SK-N-SH treated with all-trans-retinoic acid at 6 μM for 48 hours (cell line): ENCODE data around the gene METTL8.

ENCODE experiments used
- ATAC-seq: fragments of 200-7000 bp; cut with Tn5 transposase; 3 replicates; pipeline ENCODE4 v1.9.1; 2020; ENCODE audit warnings: mild to moderate bottlenecking, moderate library complexity
- ARNTL ChIP-seq: fragments of 450-650 bp; formaldehyde crosslinking; IDR thresholded peaks from 2 replicates; pipeline ENCODE4 v1.5.0; 2020; ENCODE audit warnings: low read depth, mild to moderate bottlenecking, moderate library complexity, borderline replicate concordance
- BACH2 ChIP-seq: fragments of 250-450 bp; sonication (Bioruptor Pico); IDR thresholded peaks from 2 replicates; pipeline ENCODE4 v1.9.0; 2021; ENCODE audit warnings: mild to moderate bottlenecking, borderline replicate concordance
- CREB5 ChIP-seq: fragments of 250-450 bp; sonication (Bioruptor Pico); IDR thresholded peaks from 2 replicates; pipeline ENCODE4 v1.5.1; 2020; ENCODE audit warnings: low read depth, mild to moderate bottlenecking, moderate library complexity
- CSDC2 ChIP-seq: fragments of 250-450 bp; sonication (Bioruptor Pico); IDR thresholded peaks from 2 replicates; pipeline ENCODE4 v1.5.0; 2020; ENCODE audit warnings: mild to moderate bottlenecking, moderate library complexity
- ESRRG ChIP-seq: fragments of 250-450 bp; sonication (Bioruptor Pico); IDR thresholded peaks from 2 replicates; pipeline ENCODE4 v1.6.1; 2021; ENCODE audit warnings: mild to moderate bottlenecking
- GLIS3 ChIP-seq: fragments of 250-450 bp; sonication (Bioruptor Pico); IDR thresholded peaks from 2 replicates; pipeline ENCODE4 v1.5.0; 2020; ENCODE audit warnings: mild to moderate bottlenecking, moderate library complexity
- ISL1 ChIP-seq: fragments of 250-450 bp; sonication (Bioruptor Pico); IDR thresholded peaks from 2 replicates; pipeline ENCODE4 v2.1.2; 2022; ENCODE audit warnings: mild to moderate bottlenecking, moderate library complexity
- OSR1 ChIP-seq: fragments of 250-450 bp; sonication (Bioruptor Pico); IDR thresholded peaks from 2 replicates; pipeline ENCODE4 v1.8.0; 2022; ENCODE audit warnings: moderate library complexity, mild to moderate bottlenecking, inconsistent platforms
- POU6F1 ChIP-seq: fragments of 250-450 bp; sonication (Bioruptor Pico); IDR thresholded peaks from 2 replicates; pipeline ENCODE4 v1.8.0; 2021; ENCODE audit warnings: low read depth, mild to moderate bottlenecking, moderate library complexity, borderline replicate concordance
- PPARA ChIP-seq: fragments of 250-450 bp; sonication (Bioruptor Pico); IDR thresholded peaks from 2 replicates; pipeline ENCODE4 v1.5.0; 2020; ENCODE audit warnings: mild to moderate bottlenecking, borderline replicate concordance
- RARB ChIP-seq: fragments of 250-450 bp; sonication (Bioruptor Pico); IDR thresholded peaks from 2 replicates; pipeline ENCODE4 v1.8.0; 2021; ENCODE audit warnings: mild to moderate bottlenecking, moderate library complexity
- SNAI2 ChIP-seq: fragments of 250-450 bp; sonication (Bioruptor Pico); IDR thresholded peaks from 2 replicates; pipeline ENCODE4 v1.5.0; 2020; ENCODE audit warnings: mild to moderate bottlenecking, moderate library complexity
- TCF4 ChIP-seq: fragments of 250-450 bp; sonication (Bioruptor Pico); IDR thresholded peaks from 2 replicates; pipeline ENCODE4 v1.8.0; 2021; ENCODE audit warnings: mild to moderate bottlenecking, moderate library complexity, borderline replicate concordance
- TOX ChIP-seq: fragments of 250-450 bp; sonication (Bioruptor Pico); IDR thresholded peaks from 2 replicates; pipeline ENCODE4 v1.8.0; 2021; ENCODE audit warnings: mild to moderate bottlenecking, moderate library complexity, borderline replicate concordance
- TSHZ2 ChIP-seq: fragments of 250-450 bp; sonication (Bioruptor Pico); IDR thresholded peaks from 2 replicates; pipeline ENCODE4 v1.5.0; 2020; ENCODE audit warnings: mild to moderate bottlenecking, moderate library complexity
- ZC3H10 ChIP-seq: fragments of 250-450 bp; sonication (Bioruptor Pico); IDR thresholded peaks from 2 replicates; pipeline ENCODE4 v1.5.1; 2021; ENCODE audit warnings: mild to moderate bottlenecking, moderate library complexity
- ZFP3 ChIP-seq: fragments of 250-450 bp; sonication (Bioruptor Pico); IDR thresholded peaks from 2 replicates; pipeline ENCODE4 v1.5.0; 2020; ENCODE audit warnings: mild to moderate bottlenecking, moderate library complexity
- ZFP30 ChIP-seq: fragments of 450-650 bp; formaldehyde crosslinking; IDR thresholded peaks from 2 replicates; pipeline ENCODE4 v1.5.0; 2022; ENCODE audit warnings: mild to moderate bottlenecking, moderate library complexity
- ZNF565 ChIP-seq: fragments of 450-650 bp; formaldehyde crosslinking; conservative IDR thresholded peaks from 2 replicates; pipeline ENCODE4 v1.5.0; 2020; ENCODE audit warnings: low read depth, mild to moderate bottlenecking, moderate library complexity
- ZNF70 ChIP-seq: fragments of 450-650 bp; formaldehyde crosslinking; IDR thresholded peaks from 2 replicates; pipeline ENCODE4 v1.5.0; 2020; ENCODE audit warnings: mild to moderate bottlenecking, moderate library complexity
- ZNF8 ChIP-seq: fragments of 450-650 bp; formaldehyde crosslinking; IDR thresholded peaks from 2 replicates; pipeline ENCODE4 v1.5.0; 2020; ENCODE audit warnings: mild to moderate bottlenecking, moderate library complexity
- TF ChIP-seq, protein P1 (sequence below): fragments of 250-450 bp; sonication (Bioruptor Pico); IDR thresholded peaks from 2 replicates; pipeline ENCODE4 v1.8.0; 2020; ENCODE audit warnings: mild to moderate bottlenecking, moderate library complexity, borderline replicate concordance
- TF ChIP-seq, protein P2 (sequence below): fragments of 250-450 bp; sonication (Bioruptor Pico); IDR thresholded peaks from 2 replicates; pipeline ENCODE4 v1.5.1; 2021; ENCODE audit warnings: mild to moderate bottlenecking, moderate library complexity

The METTL8 gene

DNA sequence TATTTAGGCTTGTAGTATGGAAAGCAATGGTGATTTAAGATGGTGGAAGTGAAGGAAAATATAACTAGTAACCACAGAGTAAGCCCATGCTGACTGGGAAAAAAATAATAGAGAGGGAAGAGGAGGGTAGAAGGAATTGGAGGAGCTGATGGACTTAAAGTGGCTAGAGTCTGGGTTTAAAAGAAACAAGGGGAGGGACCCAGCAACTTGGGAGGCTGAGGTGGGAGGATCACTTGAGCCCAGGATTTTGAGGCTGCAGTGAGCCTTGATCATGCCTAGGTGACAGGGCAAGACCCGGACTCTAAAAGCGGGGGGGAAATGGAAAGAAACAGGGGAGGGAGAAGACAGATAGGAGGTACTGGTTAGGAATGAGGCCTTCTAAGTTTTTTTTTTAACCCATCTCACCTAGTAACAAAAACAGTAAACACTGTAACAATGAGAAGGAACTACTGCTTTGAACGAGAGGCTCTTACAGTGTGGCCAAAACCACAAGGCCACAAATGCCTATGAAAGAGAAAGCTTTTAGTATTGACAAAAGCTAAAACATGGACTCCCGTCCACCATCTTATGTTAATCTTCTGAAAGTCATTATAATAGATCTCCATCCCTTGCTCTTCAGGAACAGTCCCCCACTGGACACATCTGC is 26.6 kb downstream of the METTL8 start:
- ATAC-seq, result no peak
- TF ChIP-seq GLIS3 (CRISPR knock-in tag), result no peak
- TF ChIP-seq BACH2 (CRISPR knock-in tag), result no peak
- TF ChIP-seq, protein P1, sequence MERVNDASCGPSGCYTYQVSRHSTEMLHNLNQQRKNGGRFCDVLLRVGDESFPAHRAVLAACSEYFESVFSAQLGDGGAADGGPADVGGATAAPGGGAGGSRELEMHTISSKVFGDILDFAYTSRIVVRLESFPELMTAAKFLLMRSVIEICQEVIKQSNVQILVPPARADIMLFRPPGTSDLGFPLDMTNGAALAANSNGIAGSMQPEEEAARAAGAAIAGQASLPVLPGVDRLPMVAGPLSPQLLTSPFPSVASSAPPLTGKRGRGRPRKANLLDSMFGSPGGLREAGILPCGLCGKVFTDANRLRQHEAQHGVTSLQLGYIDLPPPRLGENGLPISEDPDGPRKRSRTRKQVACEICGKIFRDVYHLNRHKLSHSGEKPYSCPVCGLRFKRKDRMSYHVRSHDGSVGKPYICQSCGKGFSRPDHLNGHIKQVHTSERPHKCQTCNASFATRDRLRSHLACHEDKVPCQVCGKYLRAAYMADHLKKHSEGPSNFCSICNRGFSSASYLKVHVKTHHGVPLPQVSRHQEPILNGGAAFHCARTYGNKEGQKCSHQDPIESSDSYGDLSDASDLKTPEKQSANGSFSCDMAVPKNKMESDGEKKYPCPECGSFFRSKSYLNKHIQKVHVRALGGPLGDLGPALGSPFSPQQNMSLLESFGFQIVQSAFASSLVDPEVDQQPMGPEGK (CRISPR knock-in tag), result no peak
- no peak for TF ChIP-seq CREB5 (CRISPR knock-in tag)
- TF ChIP-seq, protein P2, sequence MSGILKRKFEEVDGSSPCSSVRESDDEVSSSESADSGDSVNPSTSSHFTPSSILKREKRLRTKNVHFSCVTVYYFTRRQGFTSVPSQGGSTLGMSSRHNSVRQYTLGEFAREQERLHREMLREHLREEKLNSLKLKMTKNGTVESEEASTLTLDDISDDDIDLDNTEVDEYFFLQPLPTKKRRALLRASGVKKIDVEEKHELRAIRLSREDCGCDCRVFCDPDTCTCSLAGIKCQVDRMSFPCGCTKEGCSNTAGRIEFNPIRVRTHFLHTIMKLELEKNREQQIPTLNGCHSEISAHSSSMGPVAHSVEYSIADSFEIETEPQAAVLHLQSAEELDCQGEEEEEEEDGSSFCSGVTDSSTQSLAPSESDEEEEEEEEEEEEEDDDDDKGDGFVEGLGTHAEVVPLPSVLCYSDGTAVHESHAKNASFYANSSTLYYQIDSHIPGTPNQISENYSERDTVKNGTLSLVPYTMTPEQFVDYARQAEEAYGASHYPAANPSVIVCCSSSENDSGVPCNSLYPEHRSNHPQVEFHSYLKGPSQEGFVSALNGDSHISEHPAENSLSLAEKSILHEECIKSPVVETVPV, result no peak
- no peak for TF ChIP-seq POU6F1 (CRISPR knock-in tag)
- TF ChIP-seq TCF4 (CRISPR knock-in tag), result no peak
- no peak for TF ChIP-seq SNAI2 (CRISPR knock-in tag)
- TF ChIP-seq ARNTL (CRISPR knock-in tag), result no peak
- TF ChIP-seq CSDC2 (CRISPR knock-in tag), result no peak
- no peak for TF ChIP-seq RARB (CRISPR knock-in tag)
- TF ChIP-seq ZFP30 (CRISPR knock-in tag), result no peak
- no peak for TF ChIP-seq OSR1
- no peak for TF ChIP-seq PPARA (CRISPR knock-in tag)
- TF ChIP-seq ISL1, result no peak
- no peak for TF ChIP-seq ZNF8 (CRISPR knock-in tag)
- no peak for TF ChIP-seq TOX
- no peak for TF ChIP-seq ZC3H10 (CRISPR knock-in tag)
- no peak for TF ChIP-seq ZFP3 (CRISPR knock-in tag)
- no peak for TF ChIP-seq ZNF565 (CRISPR knock-in tag)

- no peak for TF ChIP-seq CSDC2 (CRISPR knock-in tag)
- TF ChIP-seq CREB5 (CRISPR knock-in tag), result no peak
- TF ChIP-seq PPARA (CRISPR knock-in tag), result no peak
- TF ChIP-seq ZNF565 (CRISPR knock-in tag), result no peak
- TF ChIP-seq TOX, result no peak
- TF ChIP-seq TCF4 (CRISPR knock-in tag), result no peak
- no peak for TF ChIP-seq ZFP30 (CRISPR knock-in tag)
- no peak for TF ChIP-seq RARB (CRISPR knock-in tag)
- no peak for TF ChIP-seq BACH2 (CRISPR knock-in tag)
- TF ChIP-seq SNAI2 (CRISPR knock-in tag), result no peak
- TF ChIP-seq, protein P1 (CRISPR knock-in tag), result no peak
- no peak for TF ChIP-seq GLIS3 (CRISPR knock-in tag)
- no peak for TF ChIP-seq ZC3H10 (CRISPR knock-in tag)
- no peak for TF ChIP-seq ESRRG (CRISPR knock-in tag)
- no peak for TF ChIP-seq ZNF70 (CRISPR knock-in tag)
- no peak for TF ChIP-seq TSHZ2
- no peak for TF ChIP-seq ZFP3 (CRISPR knock-in tag)
- TF ChIP-seq POU6F1 (CRISPR knock-in tag), result no peak
- ATAC-seq, result no peak
Observed at GRCh38 chr2:171406044-171406443, 27.7 kb downstream of the METTL8 start.
